ENCODE results near the gene PARP15. TPM values are rescaled to one million over a fixed set of nuclear protein-coding genes. Genes with fewer than 3 reads are reported as not detected.

The PARP15 gene
- total RNA-seq, 1 donor from 2014 or later = 0.09 TPM

DNA sequence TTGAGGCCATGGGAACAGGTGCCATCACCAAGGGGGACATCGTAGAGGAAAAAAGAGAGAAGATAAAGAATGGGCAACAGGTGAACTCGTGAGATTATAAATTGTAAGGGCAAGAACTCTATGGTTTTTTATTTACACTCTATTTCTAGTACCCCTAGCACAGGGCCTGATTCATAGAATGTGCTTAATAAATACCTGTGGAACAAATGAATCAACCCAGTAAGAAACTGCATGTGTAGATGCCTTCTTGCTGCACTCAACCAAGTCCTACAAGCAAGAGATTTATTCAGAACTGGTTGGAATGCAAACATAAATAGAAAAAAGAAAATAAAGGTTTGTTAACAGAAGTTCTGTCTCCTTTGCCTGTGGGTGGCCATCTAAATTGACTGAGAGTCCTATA, 44.0 kb upstream of the PARP15 start:
- Histone ChIP-seq H3K4me3 (ENCODE audit: insufficient read depth, low read depth, low read length) (no peak overlapping the region), H3K4me1 (ENCODE audit: insufficient read depth, low read length) (peaks cover 4% of the 10 kb centered on the region), H3K9ac (ENCODE audit: low read length) (no peak overlapping the region), H3K36me3 (ENCODE audit: insufficient read depth, low read length) (no peaks in the 10 kb centered on the region), H2AFZ (ENCODE audit: low read depth, low read length) (no peak overlapping the region), H3K79me2 (ENCODE audit: insufficient read depth, low read length) (no peaks in the 10 kb centered on the region), H4K20me1 (ENCODE audit: insufficient read depth, low read length) (no peaks in the 10 kb centered on the region), H3K9me3 (ENCODE audit: insufficient read depth, low read depth, low read length) (no peaks in the 10 kb centered on the region), H3K27me3 (ENCODE audit: insufficient read depth, low read length) (no peaks in the 10 kb centered on the region), H3K4me2 (ENCODE audit: low read length) (no peak overlapping the region), H3K27ac (ENCODE audit: low read depth, low read length) (no peak overlapping the region)
- no peak for FAIRE-seq
- H3K4me3 Mint-ChIP-seq (ENCODE audit: unreplicated experiment) = no peak overlapping the region
- no peaks in the 10 kb centered on the region for H3K27me3 Mint-ChIP-seq (ENCODE audit: low read depth, unreplicated experiment)
- H3K27ac Mint-ChIP-seq (ENCODE audit: unreplicated experiment) = no peak overlapping the region
- peaks cover 25% of the 10 kb centered on the region for H3K36me3 Mint-ChIP-seq (ENCODE audit: low read depth, unreplicated experiment)
- TF ChIP-seq, protein P1, sequence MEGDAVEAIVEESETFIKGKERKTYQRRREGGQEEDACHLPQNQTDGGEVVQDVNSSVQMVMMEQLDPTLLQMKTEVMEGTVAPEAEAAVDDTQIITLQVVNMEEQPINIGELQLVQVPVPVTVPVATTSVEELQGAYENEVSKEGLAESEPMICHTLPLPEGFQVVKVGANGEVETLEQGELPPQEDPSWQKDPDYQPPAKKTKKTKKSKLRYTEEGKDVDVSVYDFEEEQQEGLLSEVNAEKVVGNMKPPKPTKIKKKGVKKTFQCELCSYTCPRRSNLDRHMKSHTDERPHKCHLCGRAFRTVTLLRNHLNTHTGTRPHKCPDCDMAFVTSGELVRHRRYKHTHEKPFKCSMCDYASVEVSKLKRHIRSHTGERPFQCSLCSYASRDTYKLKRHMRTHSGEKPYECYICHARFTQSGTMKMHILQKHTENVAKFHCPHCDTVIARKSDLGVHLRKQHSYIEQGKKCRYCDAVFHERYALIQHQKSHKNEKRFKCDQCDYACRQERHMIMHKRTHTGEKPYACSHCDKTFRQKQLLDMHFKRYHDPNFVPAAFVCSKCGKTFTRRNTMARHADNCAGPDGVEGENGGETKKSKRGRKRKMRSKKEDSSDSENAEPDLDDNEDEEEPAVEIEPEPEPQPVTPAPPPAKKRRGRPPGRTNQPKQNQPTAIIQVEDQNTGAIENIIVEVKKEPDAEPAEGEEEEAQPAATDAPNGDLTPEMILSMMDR (IDR thresholded peaks at IDR 0.05; ENCODE audit: insufficient read depth, low read depth, low read length) = no peak
- TF ChIP-seq EZH2 (IDR thresholded peaks at IDR 0.05; ENCODE audit: insufficient read depth, low read length) = no peak
- H3K4me1 Mint-ChIP-seq (ENCODE audit: low read depth, unreplicated experiment) = peaks cover 27% of the 10 kb centered on the region
- no peak for DNase-seq (ENCODE audit: low read depth)
- H3K9me3 Mint-ChIP-seq (ENCODE audit: unreplicated experiment) = no peaks in the 10 kb centered on the region

DNA sequence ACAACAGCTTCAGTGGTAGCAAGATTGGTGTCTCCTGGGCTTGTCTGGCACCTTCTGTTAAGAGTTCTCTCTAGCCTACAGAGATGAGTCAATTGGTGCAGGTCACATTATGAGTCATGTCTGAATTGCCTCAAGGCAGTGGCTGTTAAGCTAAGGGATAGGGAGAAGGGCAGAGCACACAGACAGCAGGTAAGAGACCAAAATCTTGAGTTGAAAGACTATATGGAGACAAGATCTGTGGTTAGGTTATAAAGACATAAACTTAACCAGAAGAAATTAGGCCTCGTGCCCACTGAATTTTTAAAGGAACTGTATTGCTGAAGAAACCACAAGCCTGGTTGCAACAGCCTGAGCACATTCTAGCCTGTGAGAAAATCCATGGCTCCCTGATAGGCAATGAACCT, 43.5 kb upstream of the PARP15 start:
- Mint-ChIP-seq H3K27ac (ENCODE audit: unreplicated experiment) (peak overlapping the region; percentile 90), H3K9me3 (ENCODE audit: unreplicated experiment) (no peaks in the 10 kb centered on the region), H3K4me3 (ENCODE audit: unreplicated experiment) (no peak overlapping the region), H3K36me3 (ENCODE audit: low read depth, unreplicated experiment) (peaks cover 25% of the 10 kb centered on the region), H3K27me3 (ENCODE audit: low read depth, unreplicated experiment) (no peaks in the 10 kb centered on the region), H3K4me1 (ENCODE audit: low read depth, unreplicated experiment) (peaks cover 27% of the 10 kb centered on the region)
- H4K20me1 ChIP-seq (ENCODE audit: insufficient read depth, low read length) = no peaks in the 10 kb centered on the region
- peak; percentile 79 for DNase-seq (ENCODE audit: low read depth)
- no peak overlapping the region for H3K9ac ChIP-seq (ENCODE audit: low read length)
- no peak overlapping the region for H3K4me2 ChIP-seq (ENCODE audit: low read length)
- no peaks in the 10 kb centered on the region for H3K79me2 ChIP-seq (ENCODE audit: insufficient read depth, low read length)
- peaks cover 4% of the 10 kb centered on the region for H3K4me1 ChIP-seq (ENCODE audit: insufficient read depth, low read length)
- H2AFZ ChIP-seq (ENCODE audit: low read depth, low read length) = no peak overlapping the region
- H3K4me3 ChIP-seq (ENCODE audit: insufficient read depth, low read depth, low read length) = no peak overlapping the region
- H3K27ac ChIP-seq (ENCODE audit: low read depth, low read length) = no peak overlapping the region
- H3K27me3 ChIP-seq (ENCODE audit: insufficient read depth, low read length) = no peaks in the 10 kb centered on the region
- TF ChIP-seq EZH2 (IDR thresholded peaks at IDR 0.05; ENCODE audit: insufficient read depth, low read length) = no peak
- TF ChIP-seq, protein P1 (IDR thresholded peaks at IDR 0.05; ENCODE audit: insufficient read depth, low read depth, low read length) = no peak
- H3K36me3 ChIP-seq (ENCODE audit: insufficient read depth, low read length) = no peaks in the 10 kb centered on the region
- H3K9me3 ChIP-seq (ENCODE audit: insufficient read depth, low read depth, low read length) = no peaks in the 10 kb centered on the region
- FAIRE-seq = peak; percentile 49

DNA sequence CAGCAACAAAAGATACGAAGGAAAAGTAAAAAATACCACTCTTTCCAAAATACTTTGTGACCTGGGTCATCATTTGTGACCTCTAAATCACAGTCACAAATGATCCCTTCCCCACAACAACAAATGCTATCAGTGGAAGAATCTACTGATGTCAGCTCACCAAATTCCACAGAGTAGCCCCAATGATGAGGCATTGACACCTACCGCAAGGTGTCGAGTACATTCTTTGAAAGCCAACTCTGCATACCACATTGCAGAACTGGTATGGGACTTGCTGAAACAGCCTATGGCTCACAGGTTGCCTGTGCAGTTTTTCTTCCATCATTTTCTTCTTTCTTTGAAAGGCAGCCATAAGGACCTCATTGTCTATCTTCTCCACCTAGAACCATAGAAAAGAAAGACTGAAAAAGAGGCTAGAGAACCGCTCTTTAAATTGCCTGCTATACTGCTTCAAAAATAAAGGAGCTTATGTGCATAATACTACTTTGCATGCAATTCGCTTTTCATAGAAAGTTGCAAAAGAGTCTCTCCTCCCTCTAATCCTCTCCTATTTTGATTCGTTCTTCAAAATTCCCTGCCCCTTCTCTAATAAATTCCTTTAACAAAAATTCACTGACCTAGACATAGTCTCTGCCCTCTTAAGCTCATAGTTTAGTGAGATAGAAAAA, 41.4 kb upstream of the PARP15 start:
- Histone ChIP-seq H3K79me2 (ENCODE audit: insufficient read depth, low read length) (no peaks in the 10 kb centered on the region), H3K4me1 (ENCODE audit: insufficient read depth, low read length) (peaks cover 4% of the 10 kb centered on the region), H3K36me3 (ENCODE audit: insufficient read depth, low read length) (no peaks in the 10 kb centered on the region), H2AFZ (ENCODE audit: low read depth, low read length) (no peak overlapping the region), H3K27ac (ENCODE audit: low read depth, low read length) (no peak overlapping the region), H3K4me2 (ENCODE audit: low read length) (no peak overlapping the region), H4K20me1 (ENCODE audit: insufficient read depth, low read length) (no peaks in the 10 kb centered on the region), H3K27me3 (ENCODE audit: insufficient read depth, low read length) (no peaks in the 10 kb centered on the region), H3K9ac (ENCODE audit: low read length) (no peak overlapping the region), H3K4me3 (ENCODE audit: insufficient read depth, low read depth, low read length) (no peak overlapping the region), H3K9me3 (ENCODE audit: insufficient read depth, low read depth, low read length) (no peaks in the 10 kb centered on the region)
- H3K4me1 Mint-ChIP-seq (ENCODE audit: low read depth, unreplicated experiment) = peaks cover 27% of the 10 kb centered on the region
- FAIRE-seq (no peak), DNase-seq (ENCODE audit: low read depth) (no peak)
- no peak overlapping the region for H3K27ac Mint-ChIP-seq (ENCODE audit: unreplicated experiment)
- no peaks in the 10 kb centered on the region for H3K27me3 Mint-ChIP-seq (ENCODE audit: low read depth, unreplicated experiment)
- H3K9me3 Mint-ChIP-seq (ENCODE audit: unreplicated experiment) = no peaks in the 10 kb centered on the region
- TF ChIP-seq, protein P1 (IDR thresholded peaks at IDR 0.05; ENCODE audit: insufficient read depth, low read depth, low read length) = no peak
- TF ChIP-seq EZH2 (IDR thresholded peaks at IDR 0.05; ENCODE audit: insufficient read depth, low read length) = no peak
- peaks cover 28% of the 10 kb centered on the region for H3K36me3 Mint-ChIP-seq (ENCODE audit: low read depth, unreplicated experiment)
- H3K4me3 Mint-ChIP-seq (ENCODE audit: unreplicated experiment) = no peak overlapping the region

All from astrocyte (in vitro differentiated cells and primary cell).